Hepatocyte (in vitro differentiated cells): Measurements from ENCODE around the gene ZNF212. TPM values are rescaled to one million over a fixed set of nuclear protein-coding genes. Genes with fewer than 3 reads are reported as not detected.

Experiments
- DNase-seq: peaks from one replicate; pipeline ENCODE4 v3.0.0-alpha.2; 2016; ENCODE audit warnings: low spot score
- H2AFZ ChIP-seq: fragments of 200-600 bp; sonication (generic); 2 replicates; pipeline ENCODE4 v1.6.0; 2016; ENCODE audit warnings: antibody characterized with exemption, mild to moderate bottlenecking
- H3K27ac ChIP-seq: fragments of 200-600 bp; sonication (generic); 2 replicates; pipeline ENCODE4 v1.5.1; 2016; ENCODE audit warnings: mild to moderate bottlenecking
- H3K27me3 ChIP-seq: fragments of 200-600 bp; sonication (generic); 2 replicates; pipeline ENCODE4 v1.6.1; 2016
- H3K36me3 ChIP-seq: fragments of 200-600 bp; sonication (generic); replicated peaks from 2 replicates; pipeline ENCODE4 v1.5.1; 2016; ENCODE audit warnings: low read depth; ENCODE audit not compliant: insufficient read depth
- H3K4me1 ChIP-seq: fragments of 200-600 bp; sonication (generic); 2 replicates; pipeline ENCODE4 v1.5.1; 2016; ENCODE audit warnings: mild to moderate bottlenecking, moderate library complexity; ENCODE audit not compliant: insufficient read depth
- H3K4me2 ChIP-seq: fragments of 200-600 bp; sonication (generic); 2 replicates; pipeline ENCODE4 v1.6.0; 2016
- H3K4me3 ChIP-seq: fragments of 200-600 bp; sonication (generic); 2 replicates; pipeline ENCODE4 v1.5.1; 2016; ENCODE audit warnings: mild to moderate bottlenecking
- H3K79me2 ChIP-seq: fragments of 200-600 bp; sonication (generic); 2 replicates; pipeline ENCODE4 v1.6.0; 2017; ENCODE audit warnings: mild to moderate bottlenecking
- H3K9me2 ChIP-seq: fragments of 200-600 bp; sonication (generic); replicated peaks from 2 replicates; pipeline ENCODE4 v1.6.0; 2017; ENCODE audit warnings: mild to moderate bottlenecking; ENCODE audit not compliant: insufficient read depth
- H3K9me3 ChIP-seq: fragments of 200-600 bp; sonication (generic); 2 replicates; pipeline ENCODE4 v1.5.1; 2016; ENCODE audit warnings: low read depth, mild to moderate bottlenecking
- H4K20me1 ChIP-seq: fragments of 200-600 bp; sonication (generic); 2 replicates; pipeline ENCODE4 v1.6.0; 2016; ENCODE audit warnings: mild to moderate bottlenecking; ENCODE audit not compliant: insufficient read depth, poor library complexity, severe bottlenecking
- CTCF ChIP-seq: fragments of 200-600 bp; sonication (generic); IDR thresholded peaks from 2 replicates; pipeline ENCODE4 v1.5.1; 2016; ENCODE audit warnings: antibody characterized with exemption, mild to moderate bottlenecking; ENCODE audit not compliant: poor library complexity
- EZH2 ChIP-seq: fragments of 200-600 bp; sonication (generic); IDR thresholded peaks from 2 replicates; pipeline ENCODE4 v1.6.1; 2016; ENCODE audit warnings: antibody characterized with exemption, mild to moderate bottlenecking, borderline replicate concordance
- EZH2phosphoT487 ChIP-seq: fragments of 200-600 bp; sonication (generic); IDR thresholded peaks from one replicate; pipeline ENCODE4 v1.6.1; 2018; ENCODE audit warnings: antibody characterized with exemption, mild to moderate bottlenecking, low read depth, moderate library complexity; ENCODE audit not compliant: unreplicated experiment, severe bottlenecking
- WGBS: methylation state at CpG from one replicate; pipeline ENCODE4 v1.1.6; 2016; ENCODE audit warnings: low lambda C conversion rate; ENCODE audit errors: missing lambda C conversion rate; 5-methylcytosine and 5-hydroxymethylcytosine counted together
- polyA plus RNA-seq: library from polyadenylated mRNA; unstranded; fragments of >200 nt; fragmentation: Nextera tagmentation; extraction: Ambion mirVana; gene quantifications from 2 replicates; pipeline ENCODE4 v1.2.1, GENCODE V29; 2016
- total RNA-seq: library from RNA; depleted of rRNA; stranded (reverse); fragments of >200 nt; gene quantifications from 2 replicates; pipeline ENCODE4 v1.2.3, GENCODE V29; 2014

Gene ZNF212
- total RNA-seq (3.3 and 4.6 TPM in 2 replicates), polyA plus RNA-seq (9.9 and 11.9 TPM in 2 replicates)

GRCh38 chr7:149239345-149240143 is at the start of gene ZNF212:
Gene ZNF212, plus strand, starts transcription at chr7:149239651. Its CDS starts 128 bp downstream, at chr7:149239779.
- Histone ChIP-seq H3K79me2 (peaks cover 48% of the 10 kb centered on the region), H3K9me3 (no peaks in the 10 kb centered on the region), H3K27ac (peak within 1 kb of the TSS; percentile 82), H4K20me1 (peaks cover 2% of the 10 kb centered on the region), H3K36me3 (no peaks in the 10 kb centered on the region), H3K9me2 (no peaks in the 10 kb centered on the region), H3K4me3 (peak within 1 kb of the TSS; percentile 89), H2AFZ (peak within 1 kb of the TSS; percentile 78), H3K4me2 (peak within 1 kb of the TSS; percentile 90), H3K27me3 (no peaks in the 10 kb centered on the region), H3K4me1 (peaks cover 8% of the 10 kb centered on the region)
- peak; percentile 95 for DNase-seq
- under 1% methylated on average over 51 of the region's 64 CpGs for WGBS
- TF ChIP-seq CTCF (peak; percentile 89), EZH2phosphoT487 (no peak), EZH2 (no peak)

- DNase-seq, result no peak
- peaks cover 5% of the 10 kb centered on the region for H4K20me1 ChIP-seq
- no peaks in the 10 kb centered on the region for H3K9me2 ChIP-seq
- WGBS, result 67% methylated on average over 5 of the region's 5 CpGs
- H3K79me2 ChIP-seq, result peaks cover 10% of the 10 kb centered on the region
- no peak overlapping the region for H3K27ac ChIP-seq
- TF ChIP-seq EZH2, result no peak
- no peak for TF ChIP-seq CTCF
- TF ChIP-seq EZH2phosphoT487, result no peak
- no peaks in the 10 kb centered on the region for H3K36me3 ChIP-seq
- no peak overlapping the region for H2AFZ ChIP-seq
- no peaks in the 10 kb centered on the region for H3K9me3 ChIP-seq
- no peak overlapping the region for H3K4me2 ChIP-seq
- H3K27me3 ChIP-seq, result no peaks in the 10 kb centered on the region
- peaks cover 2% of the 10 kb centered on the region for H3K4me1 ChIP-seq
- H3K4me3 ChIP-seq, result no peak overlapping the region
Measured at GRCh38 chr7:149191851-149192250, 47.6 kb upstream of the ZNF212 start.

GRCh38 chr7:149194799-149195179 is 44.7 kb upstream of the ZNF212 start:
- H4K20me1 ChIP-seq, result peaks cover 17% of the 10 kb centered on the region

More at GRCh38 chr7:149194799-149195179, 44.7 kb upstream of the ZNF212 start:
- TF ChIP-seq EZH2, result no peak
- no peak for TF ChIP-seq EZH2phosphoT487
- Histone ChIP-seq H3K4me2 (peak overlapping the region; percentile 93), H2AFZ (peak overlapping the region; percentile 70), H3K4me3 (peak overlapping the region; percentile 51), H3K9me2 (no peaks in the 10 kb centered on the region), H3K9me3 (no peaks in the 10 kb centered on the region), H3K4me1 (peaks cover 10% of the 10 kb centered on the region), H3K27me3 (no peaks in the 10 kb centered on the region), H3K27ac (peak overlapping the region; percentile 58), H3K36me3 (no peaks in the 10 kb centered on the region), H3K79me2 (peaks cover 40% of the 10 kb centered on the region)
- no peak for DNase-seq
- WGBS, result 84% methylated on average over 4 of the region's 4 CpGs
